ENCODE results near the gene CLDN3. TPM values are rescaled to one million over a fixed set of nuclear protein-coding genes. Genes with fewer than 3 reads are reported as not detected.

CLDN3 gene
- total and polyA plus RNA-seq, 9 of the 15 experiments (the other 6 are each of a cell fraction or from before 2014, with no cell fraction given): 0.29 TPM; not detected in 8

- DNase-seq (ENCODE audit: extremely low read depth in 1 of 4, low spot score in 3 of 4) (no peak), ATAC-seq (no peak), FAIRE-seq (no peak)
- peak overlapping the region in 1 of 2 experiments; percentile 54; a peak in 2 of 4 replicates for H3K9ac ChIP-seq (ENCODE audit: insufficient read depth in 1 of 2, low read depth in 2 of 2, low read length in 2 of 2)
- H3K4me3 ChIP-seq: no peak overlapping the region
- H2AFZ ChIP-seq (ENCODE audit: low read depth, low read length): no peak overlapping the region
- ChIA-PET CTCF (ENCODE audit: low intra/inter-chr PET ratio) (no interaction called here), POLR2A (interaction anchor here (0.5 kb wide), 1 partner anchor 47 kb away, joined by 3 read pairs; no protein-coding TSS in a partner anchor)
- H3K4me1 ChIP-seq (replicated peaks in 1 of 2; ENCODE audit: control insufficient read depth in 2 of 2, insufficient read depth in 2 of 2, low read length in 2 of 2): peaks cover 2 to 28% of the 10 kb centered on the region in 2 experiments; a peak in 4 of 5 replicates
- H3K27ac ChIP-seq (ENCODE audit: extremely low read depth, low read depth, low read length): no peak overlapping the region
- no peak overlapping the region for H3K4me2 ChIP-seq (ENCODE audit: insufficient read depth, low read length)
- H3K79me2 ChIP-seq (ENCODE audit: control insufficient read depth, insufficient read depth, low read length): peaks cover 10% of the 10 kb centered on the region
- BruUV-seq (replicated peaks): no TSS peak
- H3K27me3 ChIP-seq (ENCODE audit: control insufficient read depth in 2 of 2, insufficient read depth in 2 of 2, low read length in 2 of 2): no peaks in the 10 kb centered on the region
- in situ Hi-C loops (cut with MboI): loop anchor here (5.0 kb wide), 1 partner anchor 114 kb away; no protein-coding TSS in a partner anchor
- peaks cover under 1% of the 10 kb centered on the region; the same call in 1 of the 2 replicates for H4K20me1 ChIP-seq (replicated peaks; ENCODE audit: control insufficient read depth, insufficient read depth, low read length)
- intact Hi-C loops (cut with micrococcal nuclease): no loop called here
- no peaks in the 10 kb centered on the region for H3K9me1 ChIP-seq (ENCODE audit: control insufficient read depth, insufficient read depth, low read length)
- H3K36me3 ChIP-seq (ENCODE audit: control insufficient read depth, insufficient read depth, low read length): no peaks in the 10 kb centered on the region
- WGBS (ENCODE audit: insufficient coverage, low coverage, missing lambda C conversion rate): 71% methylated on average over 34 of the region's 35 CpGs
- H3K9me3 ChIP-seq (replicated peaks; ENCODE audit: control insufficient read depth, insufficient read depth, low read depth, low read length): no peaks in the 10 kb centered on the region
- TF ChIP-seq HDAC8 (tag; IDR thresholded peaks at IDR 0.05) (no peak), CHD2 (IDR thresholded peaks at IDR 0.05; ENCODE audit: low read depth, low read length) (no peak), HMGN3 (IDR thresholded peaks at IDR 0.05; ENCODE audit: borderline replicate concordance, extremely low read depth, insufficient read length, low read depth, low read length) (no peak), ARID1B (IDR thresholded peaks at IDR 0.05) (no peak), NFYB (IDR thresholded peaks at IDR 0.05; ENCODE audit: extremely low read depth, insufficient read length) (no peak), ARID3B (CRISPR knock-in tag; IDR thresholded peaks at IDR 0.05; ENCODE audit: borderline replicate concordance) (no peak), TCF7L2 (IDR thresholded peaks at IDR 0.05; ENCODE audit: low read depth, low read length) (no peak), RBM14 (IDR thresholded peaks at IDR 0.05; ENCODE audit: borderline replicate concordance, insufficient read depth, low read depth, low read length) (no peak), ZNF212 (CRISPR knock-in tag; IDR thresholded peaks at IDR 0.05) (no peak), ZHX1 (conservative IDR thresholded peaks at IDR 0.05; ENCODE audit: low read length) (no peak), NFATC3 (IDR thresholded peaks at IDR 0.05) (no peak), SOX6 (IDR thresholded peaks at IDR 0.05) (no peak), NUFIP1 (IDR thresholded peaks at IDR 0.05; ENCODE audit: partially characterized antibody) (no peak), RFX1 (IDR thresholded peaks at IDR 0.05) (peak; percentile 77), GATA2 (CRISPR knock-in tag; IDR thresholded peaks at IDR 0.05) (no peak), RFX7 (CRISPR knock-in tag; IDR thresholded peaks at IDR 0.05) (no peak)
These were observed 27.1 kb downstream of the CLDN3 start for GRCh38 chr7:73742753-73743641.
